ENCODE data around the gene ADAMTS17.

ADAMTS17 gene

DNA sequence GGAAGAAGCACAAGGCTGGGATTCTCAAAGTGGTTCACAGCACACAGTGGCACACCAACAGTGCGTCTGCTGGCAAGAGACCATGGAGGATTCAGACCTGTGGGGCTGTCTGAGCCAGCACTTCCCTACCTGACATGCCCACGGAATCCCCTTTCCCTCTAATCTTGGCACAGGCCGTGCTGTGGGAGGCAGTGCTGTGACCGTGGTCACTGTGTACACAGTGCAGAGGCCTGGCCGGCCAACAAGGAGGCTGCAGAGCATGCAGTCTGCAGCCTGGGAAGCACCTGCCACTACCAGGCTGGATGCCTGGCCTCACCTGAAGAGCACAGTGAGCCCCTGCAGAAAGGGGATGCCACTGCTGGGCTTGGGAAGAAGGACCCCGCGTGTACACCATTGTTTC lies 307.6 kb downstream of the ADAMTS17 start:
- no peak for ATAC-seq (ENCODE audit: insufficient read depth, low read depth)
- TF ChIP-seq, protein P1, sequence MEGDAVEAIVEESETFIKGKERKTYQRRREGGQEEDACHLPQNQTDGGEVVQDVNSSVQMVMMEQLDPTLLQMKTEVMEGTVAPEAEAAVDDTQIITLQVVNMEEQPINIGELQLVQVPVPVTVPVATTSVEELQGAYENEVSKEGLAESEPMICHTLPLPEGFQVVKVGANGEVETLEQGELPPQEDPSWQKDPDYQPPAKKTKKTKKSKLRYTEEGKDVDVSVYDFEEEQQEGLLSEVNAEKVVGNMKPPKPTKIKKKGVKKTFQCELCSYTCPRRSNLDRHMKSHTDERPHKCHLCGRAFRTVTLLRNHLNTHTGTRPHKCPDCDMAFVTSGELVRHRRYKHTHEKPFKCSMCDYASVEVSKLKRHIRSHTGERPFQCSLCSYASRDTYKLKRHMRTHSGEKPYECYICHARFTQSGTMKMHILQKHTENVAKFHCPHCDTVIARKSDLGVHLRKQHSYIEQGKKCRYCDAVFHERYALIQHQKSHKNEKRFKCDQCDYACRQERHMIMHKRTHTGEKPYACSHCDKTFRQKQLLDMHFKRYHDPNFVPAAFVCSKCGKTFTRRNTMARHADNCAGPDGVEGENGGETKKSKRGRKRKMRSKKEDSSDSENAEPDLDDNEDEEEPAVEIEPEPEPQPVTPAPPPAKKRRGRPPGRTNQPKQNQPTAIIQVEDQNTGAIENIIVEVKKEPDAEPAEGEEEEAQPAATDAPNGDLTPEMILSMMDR (IDR thresholded peaks at IDR 0.05; ENCODE audit: borderline replicate concordance, extremely low read depth, low read length, poor library complexity, severe bottlenecking) = no peak
- no peak for TF ChIP-seq EZH2 (IDR thresholded peaks at IDR 0.05; ENCODE audit: borderline replicate concordance, low read depth, low read length, severe bottlenecking)

DNA sequence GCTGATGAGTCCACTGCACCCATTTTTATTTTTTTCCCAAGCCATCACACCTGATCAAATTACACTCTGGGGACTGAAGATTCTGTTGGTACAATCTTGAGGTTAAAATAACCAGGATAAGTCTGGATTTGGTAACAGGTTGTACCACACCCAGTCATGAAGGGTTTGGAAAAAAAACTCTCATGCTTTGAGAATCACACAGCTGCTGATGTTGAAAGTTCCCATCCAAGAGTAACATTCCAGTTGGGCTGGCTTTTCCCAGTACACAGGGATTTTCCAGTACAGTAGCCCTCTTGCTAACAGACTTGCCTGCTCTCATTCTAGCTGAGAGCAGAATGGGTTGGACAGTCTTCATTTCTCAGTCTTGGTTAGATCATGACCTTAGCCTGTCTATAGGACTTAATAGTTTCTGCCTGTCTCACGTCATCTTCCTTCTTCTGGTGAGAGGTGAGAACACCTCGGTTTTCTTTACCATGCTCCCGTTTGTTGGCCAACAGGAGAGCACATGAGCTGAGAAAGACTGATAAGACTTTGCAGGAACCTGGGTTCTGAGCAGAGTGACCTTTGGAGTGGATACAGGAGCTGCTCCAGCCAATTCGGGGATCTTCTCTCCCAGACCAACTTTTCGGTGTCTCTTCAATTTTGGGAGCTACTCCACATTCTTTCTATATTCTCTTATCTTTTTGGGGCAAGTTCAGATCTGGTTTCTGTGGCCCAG lies 308.5 kb downstream of the ADAMTS17 start:
- Histone ChIP-seq H3K4me1 (ENCODE audit: insufficient read depth, low read length) (no peaks in the 10 kb centered on the region), H3K27me3 (ENCODE audit: insufficient read depth, low read length, poor library complexity) (no peaks in the 10 kb centered on the region)
- ATAC-seq (ENCODE audit: insufficient read depth, low read depth) = no peak

More for the DNA sequence above, 307.6 kb downstream of the ADAMTS17 start:
- DNase-seq = no peak
- Histone ChIP-seq H2AFZ (ENCODE audit: low read depth, low read length) (no peak overlapping the region), H3K9me3 (ENCODE audit: insufficient read depth, low read length, severe bottlenecking) (peaks cover 9% of the 10 kb centered on the region), H3K4me2 (ENCODE audit: insufficient read depth, low read length) (no peak overlapping the region), H3K4me3 (ENCODE audit: low read depth in 1 of 2, low read length in 2 of 2) (no peak overlapping the region), H3K79me2 (ENCODE audit: insufficient read depth, low read length) (no peaks in the 10 kb centered on the region), H3K27ac (ENCODE audit: low read length) (no peak overlapping the region), H3K4me1 (ENCODE audit: insufficient read depth, low read length) (no peaks in the 10 kb centered on the region), H4K20me1 (ENCODE audit: insufficient read depth, low read length) (no peaks in the 10 kb centered on the region), H3K27me3 (ENCODE audit: insufficient read depth, low read length, poor library complexity) (no peaks in the 10 kb centered on the region), H3K36me3 (ENCODE audit: insufficient read depth, low read length) (peaks cover 86% of the 10 kb centered on the region), H3K9ac (ENCODE audit: low read depth, low read length) (no peak overlapping the region)

GRCh38 chr15:100032358-100033085 lies 309.3 kb downstream of the ADAMTS17 start:
- no peaks in the 10 kb centered on the region for H3K27me3 ChIP-seq (ENCODE audit: insufficient read depth, low read length, poor library complexity)
- H3K36me3 ChIP-seq (ENCODE audit: insufficient read depth, low read length) = peaks cover 98% of the 10 kb centered on the region
- H3K4me3 ChIP-seq (ENCODE audit: low read depth in 1 of 2, low read length in 2 of 2) = no peak overlapping the region
- H3K4me1 ChIP-seq (ENCODE audit: insufficient read depth, low read length) = no peaks in the 10 kb centered on the region
- H3K9me3 ChIP-seq (ENCODE audit: insufficient read depth, low read length, severe bottlenecking) = peaks cover 24% of the 10 kb centered on the region
- ATAC-seq (ENCODE audit: insufficient read depth, low read depth) (no peak), DNase-seq (no peak)
- TF ChIP-seq, protein P1 (IDR thresholded peaks at IDR 0.05; ENCODE audit: borderline replicate concordance, extremely low read depth, low read length, poor library complexity, severe bottlenecking) = no peak
- no peak for TF ChIP-seq EZH2 (IDR thresholded peaks at IDR 0.05; ENCODE audit: borderline replicate concordance, low read depth, low read length, severe bottlenecking)
- H3K9ac ChIP-seq (ENCODE audit: low read depth, low read length) = no peak overlapping the region
- no peak overlapping the region for H3K27ac ChIP-seq (ENCODE audit: low read length)
- no peaks in the 10 kb centered on the region for H3K79me2 ChIP-seq (ENCODE audit: insufficient read depth, low read length)
- no peaks in the 10 kb centered on the region for H4K20me1 ChIP-seq (ENCODE audit: insufficient read depth, low read length)
- H2AFZ ChIP-seq (ENCODE audit: low read depth, low read length) = no peak overlapping the region
- no peak overlapping the region for H3K4me2 ChIP-seq (ENCODE audit: insufficient read depth, low read length)

More for the DNA sequence above, 308.5 kb downstream of the ADAMTS17 start:
- Histone ChIP-seq H3K9me3 (ENCODE audit: insufficient read depth, low read length, severe bottlenecking) (peaks cover 17% of the 10 kb centered on the region), H4K20me1 (ENCODE audit: insufficient read depth, low read length) (no peaks in the 10 kb centered on the region), H2AFZ (ENCODE audit: low read depth, low read length) (no peak overlapping the region), H3K4me2 (ENCODE audit: insufficient read depth, low read length) (no peak overlapping the region), H3K9ac (ENCODE audit: low read depth, low read length) (no peak overlapping the region), H3K36me3 (ENCODE audit: insufficient read depth, low read length) (peaks cover 95% of the 10 kb centered on the region), H3K27ac (ENCODE audit: low read length) (no peak overlapping the region), H3K79me2 (ENCODE audit: insufficient read depth, low read length) (no peaks in the 10 kb centered on the region), H3K4me3 (ENCODE audit: low read depth in 1 of 2, low read length in 2 of 2) (no peak overlapping the region)
- TF ChIP-seq, protein P1 (IDR thresholded peaks at IDR 0.05; ENCODE audit: borderline replicate concordance, extremely low read depth, low read length, poor library complexity, severe bottlenecking) = no peak
- no peak for TF ChIP-seq EZH2 (IDR thresholded peaks at IDR 0.05; ENCODE audit: borderline replicate concordance, low read depth, low read length, severe bottlenecking)
- DNase-seq = no peak
